GM10266 (cell line): ENCODE measurements around the gene CMTR2.

ENCODE experiments used
- DNase-seq: peaks from one replicate; pipeline ENCODE4 v3.0.0; 2012; ENCODE audit errors: extremely low spot score
- CTCF ChIP-seq: IDR thresholded peaks from 2 replicates; pipeline ENCODE4 v1.5.1; 2012; ENCODE audit warnings: mild to moderate bottlenecking, low read depth; ENCODE audit not compliant: control insufficient read depth, insufficient read depth; ENCODE audit errors: missing control alignments

Gene CMTR2

GRCh38 chr16:71246309-71246708, 42.9 kb downstream of the CMTR2 start:
- no peak for DNase-seq
- no peak for TF ChIP-seq CTCF

GRCh38 chr16:71244521-71244920, 44.7 kb downstream of the CMTR2 start:
- no peak for DNase-seq

GRCh38 chr16:71242601-71243000, 46.6 kb downstream of the CMTR2 start:
- TF ChIP-seq CTCF = no peak

More at GRCh38 chr16:71244521-71244920, 44.7 kb downstream of the CMTR2 start:
- TF ChIP-seq CTCF = no peak

GRCh38 chr16:71242036-71242435, 47.2 kb downstream of the CMTR2 start:
- TF ChIP-seq CTCF = no peak

More at GRCh38 chr16:71242601-71243000, 46.6 kb downstream of the CMTR2 start:
- DNase-seq = no peak

More at GRCh38 chr16:71242036-71242435, 47.2 kb downstream of the CMTR2 start:
- no peak for DNase-seq
